ENCODE measurements around the gene CXCL16. TPM values are rescaled to one million over a fixed set of nuclear protein-coding genes. Genes with fewer than 3 reads are reported as not detected.

Gene CXCL16
- total RNA-seq, 1 donor from 2014 or later, result 51.3 TPM

- no peak for DNase-seq (ENCODE audit: low spot score)
Observed at GRCh38 chr17:4751932-4752331, 12.2 kb upstream of the CXCL16 start.

GRCh38 chr17:4750606-4751005 is 10.9 kb upstream of the CXCL16 start:
- DNase-seq (ENCODE audit: low spot score), result no peak

- no peak for DNase-seq (ENCODE audit: low spot score)
Observed at GRCh38 chr17:4748686-4749085, 9.0 kb upstream of the CXCL16 start.

GRCh38 chr17:4747847-4748246 is 8.1 kb upstream of the CXCL16 start:
- DNase-seq (ENCODE audit: low spot score), result no peak

GRCh38 chr17:4744999-4745969 is 5.6 kb upstream of the CXCL16 start:
- no peak for DNase-seq (ENCODE audit: low spot score)

GRCh38 chr17:4743898-4744297 is 4.2 kb upstream of the CXCL16 start:
- no peak for DNase-seq (ENCODE audit: low spot score)

GRCh38 chr17:4743216-4743615 is 3.5 kb upstream of the CXCL16 start:
- no peak for DNase-seq (ENCODE audit: low spot score)

- no peak for DNase-seq (ENCODE audit: low spot score)
Observed at GRCh38 chr17:4742629-4743028, 2.9 kb upstream of the CXCL16 start.

GRCh38 chr17:4742133-4742532 is 2.4 kb upstream of the CXCL16 start:
- DNase-seq (ENCODE audit: low spot score), result no peak

GRCh38 chr17:4741544-4741943 is 1.8 kb upstream of the CXCL16 start:
- DNase-seq (ENCODE audit: low spot score), result no peak

- DNase-seq (ENCODE audit: low spot score), result no peak
Observed at GRCh38 chr17:4740584-4740983, 856 bp upstream of the CXCL16 start.

- DNase-seq (ENCODE audit: low spot score), result no peak
Observed at GRCh38 chr17:4740025-4740351, 260 bp upstream of the CXCL16 start.

GRCh38 chr17:4738136-4739121 is 1.3 kb downstream of the CXCL16 start:
- DNase-seq (ENCODE audit: low spot score), result no peak

- DNase-seq (ENCODE audit: low spot score), result no peak
Observed at GRCh38 chr17:4735876-4736651, 3.7 kb downstream of the CXCL16 start.

- DNase-seq (ENCODE audit: low spot score), result no peak
Observed at GRCh38 chr17:4734857-4735475, 4.8 kb downstream of the CXCL16 start.

- DNase-seq (ENCODE audit: low spot score), result no peak
Observed at GRCh38 chr17:4733073-4733531, 6.6 kb downstream of the CXCL16 start.

- DNase-seq (ENCODE audit: low spot score), result no peak
Observed at GRCh38 chr17:4728124-4728523, 11.6 kb downstream of the CXCL16 start.

GRCh38 chr17:4725646-4726310 is 13.9 kb downstream of the CXCL16 start:
- DNase-seq (ENCODE audit: low spot score), result no peak

- DNase-seq (ENCODE audit: low spot score), result no peak
Observed at GRCh38 chr17:4724650-4725049, 15.1 kb downstream of the CXCL16 start.

- DNase-seq (ENCODE audit: low spot score), result no peak
Observed at GRCh38 chr17:4722678-4723240, 17.0 kb downstream of the CXCL16 start.

Measured in mesenteric fat pad (tissue), 1 donor.